HG03139 (cell line): ENCODE data around the gene PHOSPHO2.

Source experiments
- ATAC-seq: cut with Tn5 transposase; IDR thresholded peaks from one replicate; pipeline ENCODE4 v1.9.1; 2021; ENCODE audit not compliant: unreplicated experiment

PHOSPHO2 gene, protein sequence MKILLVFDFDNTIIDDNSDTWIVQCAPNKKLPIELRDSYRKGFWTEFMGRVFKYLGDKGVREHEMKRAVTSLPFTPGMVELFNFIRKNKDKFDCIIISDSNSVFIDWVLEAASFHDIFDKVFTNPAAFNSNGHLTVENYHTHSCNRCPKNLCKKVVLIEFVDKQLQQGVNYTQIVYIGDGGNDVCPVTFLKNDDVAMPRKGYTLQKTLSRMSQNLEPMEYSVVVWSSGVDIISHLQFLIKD

DNA sequence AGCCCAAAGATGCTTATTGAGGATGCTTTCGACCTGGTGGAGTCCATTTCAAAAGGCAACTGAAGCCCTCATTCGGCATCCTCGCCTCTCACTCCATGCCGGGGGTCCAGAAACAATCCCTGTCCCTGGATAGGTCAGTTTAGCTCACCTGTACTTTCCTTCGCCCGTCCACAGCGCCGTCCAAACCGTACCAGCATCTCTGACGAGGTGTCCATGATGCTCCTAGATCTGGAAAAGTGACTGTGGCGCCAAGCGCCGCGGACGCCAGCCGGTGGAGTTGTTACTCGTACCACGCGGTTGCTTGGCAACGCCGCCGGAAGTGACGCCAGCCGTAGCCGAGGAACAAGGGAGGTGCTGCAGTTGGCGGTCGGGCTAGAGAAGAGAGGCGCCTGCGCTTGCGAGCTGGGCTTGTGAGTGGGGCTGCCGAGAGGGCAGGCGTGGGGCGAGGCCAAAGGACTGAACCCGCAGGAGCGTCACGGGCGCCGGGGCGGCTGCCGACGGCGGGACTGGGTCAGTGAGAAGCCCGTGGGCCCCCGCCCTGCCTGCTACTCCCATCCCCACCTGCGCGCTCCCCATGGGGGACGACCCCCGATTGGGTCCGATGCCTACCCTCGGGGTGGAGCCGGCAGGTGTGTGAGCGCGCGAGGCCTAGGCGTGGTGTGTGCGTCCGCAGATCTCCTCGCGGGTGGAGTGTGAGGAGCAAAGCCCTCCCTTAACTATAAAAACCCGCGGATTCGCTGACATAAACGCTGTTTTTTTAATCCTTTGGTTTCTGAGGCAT, at the start of gene PHOSPHO2, which contains the start of gene CFAP210:
Gene PHOSPHO2 (plus strand): TSS at position 357 of the 781 bp plus-strand sequence. CDS start 6,503 bp downstream, outside the sequence.
Gene CFAP210 (minus strand): TSS at position 293 of the 781 bp plus-strand sequence. CDS start 78 bp downstream, at position 215.
- peak; percentile 99 for ATAC-seq

DNA sequence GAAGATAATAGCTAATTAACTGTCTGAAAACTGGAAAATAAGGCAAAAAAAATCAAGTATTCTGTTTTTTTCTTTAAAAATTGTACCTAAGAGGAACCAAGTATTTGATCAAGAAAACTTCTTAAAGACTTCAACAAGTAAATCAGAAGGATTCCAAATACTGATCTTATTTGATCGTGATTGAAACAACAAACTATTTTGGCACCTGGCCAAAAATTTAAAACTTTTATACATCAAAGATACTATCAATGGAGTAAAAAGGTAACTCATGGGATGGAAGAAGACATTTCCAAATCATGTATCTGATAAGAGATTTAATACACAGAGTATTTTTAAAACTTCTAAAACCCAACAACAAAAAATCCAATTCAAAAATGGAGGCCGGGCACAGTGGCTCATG, 46.8 kb upstream of the PHOSPHO2 start:
- no peak for ATAC-seq

DNA sequence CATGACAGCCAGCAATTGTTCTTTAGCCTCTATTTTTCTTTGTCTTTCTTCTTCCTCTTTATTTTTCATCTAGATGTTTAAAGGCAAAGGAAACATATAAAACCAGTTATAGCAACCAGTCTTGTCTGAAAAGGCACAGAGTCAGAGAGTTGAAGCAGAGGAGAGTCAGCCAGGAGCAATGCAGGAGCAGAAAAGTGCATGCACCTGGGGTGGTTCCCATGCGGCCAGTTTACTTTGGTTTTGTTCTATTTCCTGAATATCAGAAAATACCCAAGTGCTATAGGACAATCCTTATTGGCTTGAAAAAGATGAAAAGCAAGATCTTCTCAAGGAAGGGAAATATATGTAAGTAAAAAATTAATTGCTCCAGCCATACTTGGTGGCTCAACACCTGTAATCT, 45.0 kb upstream of the PHOSPHO2 start:
- ATAC-seq, result no peak

DNA sequence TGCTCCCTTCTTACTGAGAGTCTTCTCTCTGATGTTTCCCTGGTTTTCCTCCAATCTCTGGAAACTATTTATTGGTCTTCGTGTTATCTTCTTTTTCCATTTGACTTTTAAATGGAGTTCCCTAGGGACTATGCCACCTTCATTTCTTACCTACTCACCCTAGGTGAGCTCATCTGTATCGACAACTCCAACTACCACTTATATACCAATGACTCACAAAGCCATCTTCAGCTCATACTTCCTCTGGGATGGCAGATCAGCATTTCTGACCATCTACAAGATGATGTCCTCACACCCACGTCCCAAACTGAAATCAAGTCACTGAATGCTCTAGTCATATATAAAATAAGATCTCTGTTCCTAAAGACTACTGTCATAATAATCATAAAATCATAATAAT, 40.6 kb upstream of the PHOSPHO2 start:
- ATAC-seq, result no peak

DNA sequence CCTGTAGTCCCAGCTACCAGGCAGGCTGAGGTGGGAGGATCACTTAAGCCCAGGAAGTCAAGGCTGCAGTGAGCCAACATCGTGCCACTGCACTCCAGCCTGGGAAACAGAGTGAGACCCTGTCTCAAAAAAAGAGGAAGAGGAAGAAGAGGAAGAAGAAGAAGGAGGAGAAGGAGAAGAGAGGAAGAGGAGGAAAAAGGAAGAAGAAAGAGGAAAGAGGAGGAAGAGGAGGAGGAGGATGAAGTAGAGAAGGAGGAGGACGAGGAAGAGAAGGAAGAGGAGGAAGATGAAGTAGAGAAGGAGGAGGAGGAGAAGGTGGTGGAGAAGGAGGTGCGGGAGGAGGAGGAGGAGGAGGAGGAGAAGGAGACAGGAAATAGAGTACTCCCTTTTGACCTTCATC, 38.1 kb upstream of the PHOSPHO2 start:
- no peak for ATAC-seq

DNA sequence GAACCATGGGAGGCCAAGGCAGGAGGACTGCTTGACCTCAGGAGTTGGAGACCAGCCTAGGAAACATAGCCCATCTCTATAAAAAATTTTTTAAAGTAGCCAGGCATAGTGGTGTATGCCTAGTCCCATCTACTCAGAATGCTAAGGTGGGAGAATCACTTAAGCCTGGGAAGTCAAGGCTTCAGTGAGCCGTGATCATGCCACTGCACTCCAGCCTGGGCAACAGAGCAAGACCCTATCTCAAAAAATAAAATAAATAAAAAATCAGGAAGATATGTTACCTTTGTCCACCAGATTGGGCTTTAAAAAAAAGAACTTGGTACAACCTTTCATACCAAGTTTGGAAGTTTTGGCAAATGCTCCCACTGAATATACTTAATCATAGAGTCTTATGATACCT, 35.4 kb upstream of the PHOSPHO2 start:
- no peak for ATAC-seq

DNA sequence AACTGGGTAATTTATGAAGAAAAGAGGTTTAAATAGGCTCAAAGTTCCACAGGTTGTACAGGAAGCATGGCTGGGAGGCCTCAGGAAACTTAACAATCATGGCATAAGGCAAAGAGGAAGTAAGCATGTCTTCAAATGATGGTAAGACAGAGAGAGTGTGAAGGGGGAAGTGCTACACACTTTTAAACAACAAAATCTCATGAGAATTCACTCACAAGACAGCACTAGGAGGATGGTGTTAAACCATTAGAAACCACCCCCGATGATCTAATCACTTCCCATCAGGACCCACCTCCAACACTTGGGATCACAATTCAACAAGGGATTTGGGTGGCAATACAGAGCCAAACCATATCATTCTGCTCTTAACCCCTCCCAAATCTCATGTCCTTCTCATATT, 34.9 kb upstream of the PHOSPHO2 start:
- peak; percentile 47 for ATAC-seq

DNA sequence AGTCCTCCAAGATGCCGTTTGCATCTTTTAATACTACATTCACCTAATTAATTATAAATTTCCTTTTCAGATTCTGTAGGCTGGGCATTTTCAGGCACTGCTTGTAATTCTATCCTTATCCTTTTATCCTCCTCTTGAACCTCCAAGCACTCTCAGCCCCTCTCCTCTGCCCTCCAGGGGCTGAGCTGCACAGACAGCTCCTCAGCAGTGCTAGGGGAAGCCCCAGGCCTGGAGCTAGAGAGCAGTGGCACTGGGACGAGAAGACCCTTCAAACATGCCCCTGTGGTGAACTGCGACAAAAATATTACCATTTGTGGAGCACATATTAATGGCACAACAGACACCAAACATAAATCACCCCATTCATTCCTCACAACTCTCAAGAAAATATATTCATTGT, 33.0 kb upstream of the PHOSPHO2 start:
- ATAC-seq, result no peak

DNA sequence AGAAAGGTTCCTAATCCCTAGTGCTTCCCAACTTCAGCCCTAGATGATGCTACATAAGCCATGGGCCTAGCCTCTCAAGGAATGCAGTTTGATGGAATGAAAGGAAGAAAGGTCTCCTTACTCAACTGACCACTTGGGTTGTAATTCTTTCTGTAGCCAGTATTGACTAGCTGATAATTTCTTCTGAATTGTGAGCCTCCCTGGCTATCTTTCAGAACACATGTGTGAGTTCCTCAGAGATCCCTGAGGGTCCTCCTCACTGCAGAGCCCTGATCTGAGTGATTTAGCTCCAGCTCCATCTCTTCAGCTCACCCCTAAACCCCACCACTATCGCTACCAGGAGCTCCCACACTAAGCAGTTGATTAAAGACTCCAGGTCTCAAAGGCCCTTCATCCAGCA, 31.5 kb upstream of the PHOSPHO2 start:
- no peak for ATAC-seq

DNA sequence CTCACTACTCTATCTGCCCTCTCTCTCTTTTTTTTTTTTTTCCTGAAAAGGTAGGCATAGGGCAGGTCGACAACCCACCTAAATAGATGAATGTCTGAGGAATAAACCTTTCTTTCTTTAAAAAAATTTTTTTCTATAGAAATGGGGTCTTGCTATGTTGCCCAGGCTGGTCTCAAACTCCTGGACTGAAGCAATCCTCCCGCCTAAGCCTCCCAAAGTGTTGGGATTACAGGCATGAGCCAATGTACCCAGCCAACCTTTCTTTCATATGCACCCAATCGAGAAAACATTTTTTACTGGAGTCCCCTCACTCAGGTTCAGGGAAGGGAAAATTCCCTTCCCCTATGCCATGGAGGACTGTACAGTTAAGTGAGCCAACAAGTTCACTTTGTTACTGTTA, 31.0 kb upstream of the PHOSPHO2 start:
- ATAC-seq, result no peak

DNA sequence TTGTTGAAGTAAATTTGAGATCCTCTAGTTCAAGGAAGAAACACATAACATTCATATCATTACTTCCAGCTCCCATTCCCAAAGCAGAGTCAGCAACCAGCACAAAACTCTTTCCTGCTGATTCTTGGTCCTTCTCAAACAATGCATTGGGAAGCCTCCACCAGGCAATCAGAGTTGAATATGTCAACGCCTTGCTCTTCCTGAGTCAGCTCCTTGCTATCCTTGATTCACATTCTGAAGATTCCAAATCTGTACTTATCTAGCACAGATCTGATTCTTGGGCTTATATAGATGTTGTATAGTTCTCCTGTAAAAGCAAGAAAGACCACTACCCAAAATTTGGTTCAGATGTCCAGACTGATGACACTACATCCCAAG, 29.7 kb upstream of the PHOSPHO2 start:
- no peak for ATAC-seq

DNA sequence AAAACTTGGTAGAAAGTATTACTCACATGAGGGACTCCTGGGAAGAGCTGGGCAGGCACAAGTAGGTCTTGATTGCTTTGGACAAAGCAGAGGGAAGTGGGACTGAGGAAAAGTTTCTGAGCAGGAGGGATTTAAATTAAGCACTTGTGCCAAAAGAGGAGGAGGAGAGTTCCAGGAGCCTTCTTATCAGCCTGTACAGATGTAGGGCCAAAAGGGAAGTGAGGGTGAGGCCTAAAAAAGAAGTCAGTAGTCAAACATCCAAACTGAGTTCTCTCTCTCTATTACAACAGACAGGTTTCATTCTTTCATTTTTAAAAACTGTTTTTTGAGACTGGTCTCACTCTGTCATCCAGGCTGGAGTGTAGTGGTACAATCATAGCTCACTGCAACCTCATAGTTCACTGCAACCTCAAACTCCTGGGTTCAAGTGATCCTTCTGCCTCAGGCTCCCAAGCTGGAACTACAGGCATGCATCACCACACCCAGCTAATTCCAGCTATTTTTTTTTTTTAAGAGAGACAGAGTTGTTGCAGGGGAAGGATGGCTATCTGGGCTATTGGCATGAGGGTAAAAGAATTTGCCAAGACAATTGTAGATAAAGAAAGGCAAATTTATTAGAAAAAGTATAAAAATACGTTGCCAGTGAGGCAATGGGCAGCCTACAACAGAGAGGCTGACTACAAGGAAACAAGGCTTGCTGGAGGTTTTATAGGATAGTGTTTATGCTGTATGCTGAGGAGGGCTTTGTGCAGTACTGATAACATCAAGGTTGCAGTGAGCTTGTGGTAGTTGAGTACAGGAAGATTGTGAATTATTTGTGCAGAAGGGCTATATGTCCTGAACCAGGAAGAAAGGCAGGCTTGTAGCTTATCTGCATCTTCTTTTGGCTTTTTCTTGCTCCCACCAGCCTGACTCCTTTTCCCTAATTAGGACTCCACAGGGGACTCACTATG, 29.0 kb upstream of the PHOSPHO2 start:
- ATAC-seq, result no peak

DNA sequence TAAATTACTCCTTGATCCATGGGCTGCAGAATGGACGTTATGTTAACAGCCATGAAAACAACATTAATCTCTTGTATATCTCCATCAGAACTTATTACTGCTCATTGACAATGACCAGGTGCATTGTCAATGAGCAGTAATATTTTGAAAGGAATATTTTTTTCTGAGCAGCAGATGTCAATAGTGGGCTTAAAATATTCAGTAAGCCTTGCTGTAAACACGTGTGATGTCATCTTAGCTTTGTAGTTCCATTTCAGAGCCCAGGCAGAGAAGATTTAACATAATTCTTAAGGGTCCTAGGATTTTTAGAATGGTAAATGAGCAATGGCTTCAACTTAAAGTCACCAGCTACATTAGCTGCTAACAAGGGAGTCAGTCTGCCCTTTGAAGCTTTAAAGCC, 26.7 kb upstream of the PHOSPHO2 start:
- ATAC-seq, result no peak

DNA sequence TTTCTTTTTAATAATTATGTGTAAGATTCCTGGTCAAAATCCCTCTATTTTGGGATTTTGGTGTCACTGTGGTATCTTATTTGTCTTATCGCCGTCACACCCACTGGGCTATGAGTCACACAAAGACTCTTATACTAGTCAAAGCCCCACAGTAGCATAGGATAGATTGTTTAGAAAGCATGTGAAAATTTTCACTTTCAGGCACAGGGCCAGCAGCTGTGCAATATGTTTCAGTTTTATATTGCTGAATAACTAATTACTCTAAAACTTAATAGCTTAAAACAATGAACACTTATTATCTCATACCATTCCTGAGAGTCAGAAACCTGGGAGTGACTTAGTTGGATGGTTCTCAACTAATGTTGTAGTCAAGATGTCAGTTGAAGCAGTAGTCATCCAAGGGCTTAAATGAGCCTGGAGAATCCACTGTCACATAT, 24.0 kb upstream of the PHOSPHO2 start:
- no peak for ATAC-seq

DNA sequence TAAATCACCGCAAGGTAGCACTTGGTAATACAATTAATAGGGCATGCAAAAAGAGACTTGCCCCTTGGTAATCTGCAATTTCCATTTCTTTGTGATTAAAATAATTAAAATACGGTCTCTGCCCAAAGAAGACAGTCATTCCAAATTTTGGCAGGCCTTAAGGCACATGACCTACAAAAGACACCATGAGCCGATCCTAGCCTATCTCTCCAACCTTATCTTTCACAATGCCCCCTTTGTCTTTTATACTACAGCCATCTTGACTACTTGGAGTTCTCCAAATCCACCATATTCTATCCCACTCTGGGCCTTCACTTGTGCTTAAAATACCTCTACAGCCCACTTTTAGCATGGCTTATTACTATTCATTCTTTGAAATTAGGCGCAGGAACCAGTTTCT, 23.3 kb upstream of the PHOSPHO2 start:
- no peak for ATAC-seq

DNA sequence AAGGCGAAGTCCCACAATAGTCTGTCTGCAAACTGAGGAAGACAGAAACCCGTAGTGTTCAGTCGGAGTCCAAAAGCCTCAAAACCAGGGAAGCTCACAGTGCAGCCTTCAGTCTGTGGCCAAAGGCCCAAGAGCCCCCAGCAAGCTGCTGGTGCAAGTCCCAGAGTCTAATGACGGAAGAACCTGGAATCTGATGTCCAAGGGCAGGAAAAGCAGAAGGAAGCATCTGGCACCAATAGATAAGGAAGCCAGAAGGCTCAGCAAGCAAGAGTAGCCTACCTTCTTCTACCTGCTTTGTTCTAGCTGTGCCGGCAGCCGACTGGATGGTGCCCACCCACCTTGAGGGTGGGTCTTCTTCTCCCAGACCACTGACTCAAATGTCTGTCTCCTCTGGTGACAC, 21.9 kb upstream of the PHOSPHO2 start:
- no peak for ATAC-seq

DNA sequence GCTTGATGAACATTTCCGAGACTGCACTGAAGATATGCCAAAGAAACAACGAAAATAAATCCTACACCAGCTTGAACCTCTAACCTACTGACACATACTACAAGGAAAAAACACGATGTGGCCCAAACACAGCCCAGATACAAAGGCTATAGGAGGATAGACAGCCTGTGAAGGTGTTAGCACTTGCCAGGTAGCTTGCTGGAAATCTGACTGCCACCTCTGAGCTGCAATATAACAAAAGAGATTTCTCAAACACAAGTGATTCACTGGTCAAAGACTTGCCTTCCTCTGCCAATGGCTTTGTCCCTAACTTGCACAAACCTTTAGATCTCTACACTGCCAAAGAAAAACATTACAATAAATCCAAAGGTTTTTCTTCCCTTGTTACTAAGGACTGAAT, 21.2 kb upstream of the PHOSPHO2 start:
- no peak for ATAC-seq

DNA sequence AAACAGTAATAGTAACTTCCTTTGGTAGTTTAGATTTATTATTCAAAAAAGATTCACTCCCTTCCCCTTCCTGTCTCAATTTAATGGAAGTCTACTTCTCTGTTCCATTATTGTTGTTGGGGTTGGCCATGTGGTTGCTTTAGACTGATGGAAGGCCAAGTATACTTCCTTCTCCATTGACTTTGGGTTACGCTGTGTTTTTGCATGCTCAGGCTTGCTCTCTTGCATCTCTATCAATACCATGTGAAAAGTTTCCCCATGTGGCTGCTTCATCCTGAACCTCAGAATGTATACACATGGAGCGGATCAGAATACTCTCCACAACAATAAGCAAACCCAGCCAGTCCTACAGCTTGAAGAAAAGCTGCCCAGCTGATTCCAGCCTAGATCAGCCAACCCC, 20.3 kb upstream of the PHOSPHO2 start:
- ATAC-seq, result no peak

DNA sequence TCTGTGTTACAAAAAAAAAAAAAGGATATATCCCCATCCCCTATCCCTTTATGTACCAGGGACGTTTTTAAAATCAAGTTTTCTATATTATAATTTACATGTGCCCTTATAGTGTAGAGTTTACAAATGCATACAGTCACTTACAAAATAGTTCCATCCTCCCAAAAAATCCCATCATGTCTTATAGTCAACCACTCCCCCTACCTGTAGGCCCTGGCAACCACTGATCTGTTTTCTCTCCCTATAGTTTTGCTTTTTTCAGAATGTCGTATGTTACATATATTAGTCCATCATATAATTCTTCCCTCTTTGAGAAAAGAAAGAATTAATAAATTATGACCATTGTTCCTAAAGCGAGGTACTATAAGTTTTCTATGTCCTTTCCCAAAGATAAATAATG, 17.9 kb upstream of the PHOSPHO2 start:
- no peak for ATAC-seq

DNA sequence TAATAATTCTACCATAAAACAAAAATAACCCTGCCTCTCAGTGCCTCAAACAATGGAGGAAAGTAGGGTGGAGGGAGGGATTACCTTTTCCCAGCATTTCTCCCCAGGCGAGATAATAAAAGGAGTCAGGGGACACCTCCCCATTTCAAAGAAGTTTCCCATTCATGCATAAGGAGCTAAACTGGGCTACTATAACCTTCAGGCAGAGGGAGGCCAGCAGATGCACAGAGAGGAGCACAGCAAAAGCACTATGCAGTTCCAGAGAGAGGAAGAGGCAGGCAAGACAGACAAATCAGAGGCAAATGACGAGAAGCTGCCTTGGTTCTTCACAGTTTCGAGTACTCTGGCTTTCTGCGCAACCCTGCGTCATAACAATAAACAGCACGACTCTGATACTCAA, 17.4 kb upstream of the PHOSPHO2 start:
- ATAC-seq, result no peak

DNA sequence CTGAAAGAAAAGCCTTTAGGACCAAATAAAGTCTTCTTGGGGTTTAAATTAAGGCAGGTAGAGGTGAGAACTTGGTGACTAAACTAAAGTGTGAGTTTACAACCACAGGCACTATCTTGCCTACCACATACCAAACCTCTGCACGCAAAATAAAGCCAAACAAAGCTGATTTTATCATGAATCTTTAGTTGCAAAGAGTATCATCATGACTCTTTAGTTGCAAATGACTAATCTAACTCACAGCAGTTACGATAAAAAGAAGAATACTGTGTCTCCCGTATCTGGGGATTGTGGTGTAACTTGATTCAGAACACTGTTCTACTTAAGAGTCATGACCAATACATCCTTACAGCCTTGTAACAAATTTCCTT, 11.2 kb upstream of the PHOSPHO2 start:
- no peak for ATAC-seq
